GM21619 (cell line): ENCODE measurements around the gene VPS26C.
"Not testable (repeated sequence)": the region's sequence is repeated elsewhere in the genome, so short reads cannot be mapped to it uniquely, and the experiment has no call there.

Experiments
- ATAC-seq: cut with Tn5 transposase; IDR thresholded peaks from one replicate; pipeline ENCODE4 v1.9.1; 2021; ENCODE audit not compliant: unreplicated experiment

VPS26C gene

DNA sequence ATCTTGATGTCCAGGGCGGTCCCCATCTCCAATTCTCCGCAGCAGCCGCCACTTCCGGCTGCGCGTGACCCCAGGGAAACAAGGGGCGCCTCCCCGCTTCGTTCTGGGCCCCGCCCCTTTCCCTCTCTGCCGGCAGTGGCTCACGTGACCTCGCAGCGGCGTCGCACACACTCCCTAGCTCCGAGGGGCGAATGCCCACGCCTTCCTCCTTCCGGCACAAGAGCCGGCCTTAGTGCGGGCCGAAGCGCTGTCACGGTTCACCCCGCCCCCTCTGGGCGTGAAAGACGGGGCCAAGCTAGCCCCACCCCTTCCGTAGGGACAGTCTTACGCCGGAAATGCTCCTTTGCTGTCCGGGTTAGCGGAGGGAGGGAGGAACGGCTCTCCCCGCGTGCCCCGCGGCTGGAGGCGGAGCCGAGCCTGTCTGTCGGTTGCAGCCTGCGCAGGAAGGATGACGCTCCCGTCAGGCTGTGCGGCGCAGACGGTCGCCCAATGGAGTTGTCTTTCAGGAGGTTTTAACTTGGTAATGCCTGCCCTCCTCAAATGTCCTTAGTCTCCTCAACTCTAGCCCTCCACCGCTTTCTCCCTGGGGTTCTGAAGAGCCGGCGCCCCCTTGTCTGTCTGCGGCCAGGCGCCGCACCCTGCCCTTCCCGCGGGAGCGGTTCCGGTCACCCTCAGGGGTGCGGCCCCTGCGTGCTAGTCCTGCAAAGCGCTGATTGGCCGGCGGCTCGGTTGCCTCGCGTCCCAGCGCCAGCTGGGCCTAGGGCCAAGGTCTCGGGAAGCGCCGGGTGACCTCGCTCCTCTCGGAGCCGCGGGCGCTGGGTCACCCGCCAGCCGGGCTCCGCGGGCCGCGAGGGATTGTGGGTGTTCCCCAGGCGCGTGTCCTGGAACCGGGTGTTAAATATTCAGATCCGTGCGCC is at the start of gene VPS26C:
Gene VPS26C (minus strand): TSS at position 66 of the 917 bp plus-strand sequence. CDS start 40 bp downstream, at position 26.
- peak; percentile 88 for ATAC-seq

DNA sequence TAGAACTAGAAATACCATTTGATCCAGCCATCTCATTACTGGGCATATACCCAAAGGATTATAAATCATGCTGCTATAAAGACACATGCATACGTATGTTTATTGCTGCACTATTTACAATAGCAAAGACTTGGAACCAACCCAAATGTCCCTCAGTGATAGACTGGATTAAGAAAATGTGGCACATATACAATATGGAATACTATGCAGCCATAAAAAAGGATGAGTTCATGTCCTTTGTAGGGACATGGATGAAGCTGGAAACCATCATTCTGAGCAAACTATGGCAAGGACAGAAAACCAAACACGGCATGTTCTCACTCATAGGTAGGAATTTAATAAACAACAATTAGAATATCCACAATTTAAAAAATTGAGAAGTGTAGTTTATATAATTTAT is 48.9 kb upstream of the VPS26C start:
- not testable (repeated sequence) for ATAC-seq

DNA sequence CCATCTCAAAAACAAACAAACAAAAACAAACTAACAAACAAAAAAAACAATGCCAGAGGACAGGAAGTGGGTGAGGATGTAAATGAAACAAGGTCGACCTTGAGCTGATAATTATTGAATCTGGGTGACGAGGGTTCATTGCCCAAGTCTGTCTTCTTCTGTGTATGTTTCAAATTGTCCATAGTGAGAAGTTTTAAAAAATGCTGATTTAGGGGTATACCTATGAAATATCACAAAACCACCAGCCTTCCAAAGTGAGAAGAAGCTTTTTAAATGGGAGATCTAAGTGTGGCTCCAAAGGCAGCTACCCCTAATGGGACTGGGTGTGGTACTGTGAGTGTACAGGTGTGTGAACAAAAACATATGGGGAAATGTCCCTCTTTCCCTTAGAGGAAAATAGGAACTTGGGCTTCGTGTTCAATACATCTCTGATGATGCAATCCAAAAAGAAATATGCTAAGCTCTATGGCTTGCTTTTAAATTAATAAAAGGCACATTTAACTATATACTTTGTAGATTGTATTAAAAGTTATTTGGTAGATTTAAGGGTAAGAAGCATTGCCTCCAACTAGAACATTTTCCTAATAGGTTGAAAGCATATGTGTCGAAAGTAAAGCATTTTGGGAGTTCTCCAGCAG is 33.1 kb upstream of the VPS26C start:
- no peak for ATAC-seq

DNA sequence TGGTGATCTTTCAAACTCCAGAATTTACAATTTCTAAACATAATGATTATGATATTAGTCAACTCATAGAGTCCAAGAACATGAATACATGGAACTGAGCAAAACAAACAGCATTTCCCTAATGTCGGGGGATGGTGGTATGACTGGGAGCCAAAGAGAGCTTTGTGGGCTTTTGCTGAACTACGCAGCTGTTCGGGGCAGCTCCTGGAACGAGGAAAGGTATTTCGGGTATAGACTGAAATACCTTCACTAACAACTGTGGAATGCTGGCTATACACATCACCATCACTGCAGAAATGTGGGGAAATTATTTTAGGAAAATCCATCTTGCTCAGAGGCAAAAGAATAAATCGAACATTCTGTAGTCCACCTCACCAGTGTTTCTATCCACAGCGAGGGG is 30.2 kb upstream of the VPS26C start:
- no peak for ATAC-seq

DNA sequence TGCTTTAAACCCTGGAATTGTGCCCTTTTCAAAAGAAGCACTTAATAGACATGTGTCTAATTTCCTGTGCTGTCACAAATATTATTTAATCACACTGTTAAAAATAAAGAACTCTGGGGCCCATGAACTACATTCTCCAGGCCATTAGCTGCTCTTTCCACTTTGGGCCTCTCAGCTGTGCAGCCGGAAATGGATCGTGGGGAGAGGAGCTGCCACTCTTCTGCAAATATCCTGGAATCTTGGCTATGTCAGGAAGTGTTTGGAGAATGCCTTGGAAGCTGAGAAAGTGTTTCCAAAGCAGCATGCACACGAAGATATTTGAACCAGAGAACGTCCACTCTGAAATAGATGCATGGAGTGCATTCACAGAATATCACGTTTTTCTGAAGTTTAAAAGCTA is 27.5 kb upstream of the VPS26C start:
- no peak for ATAC-seq

DNA sequence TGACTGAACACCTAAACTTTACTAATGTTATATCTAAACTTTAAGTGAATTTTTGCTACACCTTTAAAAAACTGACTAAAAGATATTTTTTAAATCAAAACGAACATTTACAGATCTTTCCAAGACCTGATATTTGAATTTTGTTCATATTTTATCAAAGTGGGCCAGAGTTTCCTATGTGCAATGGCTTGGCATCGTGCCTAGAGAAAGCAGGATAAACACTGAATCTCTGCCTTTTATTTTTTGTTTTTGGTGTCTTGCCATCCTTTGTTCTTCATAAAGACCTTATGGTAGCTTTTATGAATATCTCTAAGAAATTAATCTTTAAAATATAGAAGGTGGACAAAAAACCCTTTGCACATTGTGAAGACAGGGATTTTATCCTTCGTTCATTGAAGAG is 25.8 kb upstream of the VPS26C start:
- no peak for ATAC-seq

DNA sequence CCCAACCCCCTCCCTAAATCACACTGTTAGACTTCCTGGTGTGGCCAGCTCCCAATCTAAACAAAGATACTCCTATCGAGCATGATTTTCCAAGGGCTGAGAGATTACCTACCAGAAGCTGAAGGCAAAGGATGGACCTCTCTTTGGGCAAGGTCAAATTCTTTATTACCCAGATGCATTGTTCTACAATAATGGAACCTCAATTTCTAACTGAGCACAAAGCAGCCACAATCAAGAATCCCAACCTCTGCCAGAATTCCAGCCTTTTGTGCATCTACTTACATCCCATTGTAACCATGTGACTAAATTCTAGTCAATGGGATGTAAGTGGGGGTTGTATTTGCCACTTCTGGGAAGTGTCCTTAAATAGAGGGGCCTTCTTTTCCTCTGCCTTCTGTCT is 24.9 kb upstream of the VPS26C start:
- no peak for ATAC-seq

DNA sequence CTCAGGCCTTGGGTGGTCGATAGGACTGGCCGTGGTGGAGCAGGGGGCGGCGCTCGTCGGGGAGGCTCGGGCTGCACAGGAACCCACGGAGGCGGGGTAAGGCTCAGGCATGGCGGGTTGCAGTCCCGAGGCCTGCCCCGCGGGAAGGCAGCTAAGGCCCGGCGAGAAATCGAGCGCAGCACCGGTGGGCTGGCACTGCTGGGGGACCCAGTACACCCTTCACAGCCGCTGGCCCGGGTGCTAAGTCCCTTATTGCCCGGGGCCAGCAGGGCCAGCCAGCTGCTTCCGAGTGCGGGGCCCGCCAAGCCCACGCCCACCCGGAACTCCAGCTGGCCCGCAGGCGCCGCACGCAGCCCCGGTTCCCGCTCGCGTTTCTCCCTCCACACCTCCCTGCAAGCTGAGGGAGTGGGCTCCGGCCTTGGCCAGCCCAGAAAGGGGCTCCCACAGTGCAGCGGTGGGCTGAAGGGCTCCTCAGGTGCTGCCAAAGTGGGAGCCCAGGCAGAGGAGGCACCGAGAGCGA is 16.1 kb upstream of the VPS26C start:
- ATAC-seq: not testable (repeated sequence)

DNA sequence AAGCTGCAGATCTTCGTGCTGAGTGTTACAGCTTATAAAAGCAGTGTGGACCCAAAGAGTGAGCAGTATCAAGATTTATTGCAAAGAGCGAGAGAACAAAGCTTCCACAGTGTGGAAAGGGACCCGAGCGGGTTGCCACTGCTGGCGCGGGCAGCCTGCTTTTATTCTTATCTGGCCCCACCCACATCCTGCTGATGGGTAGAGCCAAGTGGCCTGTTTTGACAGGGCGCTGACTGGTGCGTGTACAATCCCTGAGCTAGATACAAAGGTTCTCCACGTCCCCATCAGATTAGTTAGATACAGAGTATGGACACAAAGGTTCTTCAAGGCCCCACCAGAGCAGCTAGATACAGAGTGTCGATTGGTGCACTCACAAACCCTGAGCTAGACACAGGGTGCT is 15.5 kb upstream of the VPS26C start:
- not testable (repeated sequence) for ATAC-seq

DNA sequence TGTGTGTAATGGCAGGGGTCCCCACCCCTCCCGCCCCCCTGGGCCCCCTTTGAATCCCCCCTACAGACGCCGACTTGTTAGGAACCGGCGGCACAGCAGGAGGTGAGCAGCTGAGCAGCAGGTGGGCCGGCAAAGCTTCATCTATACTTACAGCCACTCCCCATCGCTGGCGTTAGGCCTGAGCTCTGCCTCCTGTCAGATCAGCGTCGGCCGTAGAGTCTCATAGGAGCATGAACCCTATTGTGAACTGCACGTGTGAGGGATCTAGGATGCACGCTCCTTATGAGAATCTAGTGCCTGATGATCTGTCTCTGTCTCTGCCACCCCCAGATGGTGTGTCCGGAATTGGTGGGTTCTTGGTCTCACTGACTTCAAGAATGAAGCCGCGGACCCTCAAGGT is 14.9 kb upstream of the VPS26C start:
- ATAC-seq: no peak

DNA sequence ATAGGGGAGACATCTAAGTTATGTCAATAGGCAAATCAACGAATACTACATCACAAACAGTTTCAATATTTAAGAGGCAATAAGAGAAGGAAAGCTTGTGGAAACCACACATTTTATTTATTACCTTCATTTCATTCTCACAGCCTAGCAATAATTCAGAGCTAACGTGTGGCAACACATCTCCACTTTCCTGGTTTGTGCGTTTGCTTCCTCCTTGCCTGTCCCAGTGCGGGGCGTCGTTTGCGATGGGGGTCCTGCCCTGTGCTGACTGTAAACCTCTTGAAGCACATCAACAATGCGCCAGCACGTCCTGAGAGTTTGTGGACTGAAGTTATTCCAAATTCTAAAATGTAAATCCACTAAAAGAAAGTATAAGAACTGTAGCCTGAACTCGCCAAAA is 14.4 kb upstream of the VPS26C start:
- ATAC-seq: no peak

DNA sequence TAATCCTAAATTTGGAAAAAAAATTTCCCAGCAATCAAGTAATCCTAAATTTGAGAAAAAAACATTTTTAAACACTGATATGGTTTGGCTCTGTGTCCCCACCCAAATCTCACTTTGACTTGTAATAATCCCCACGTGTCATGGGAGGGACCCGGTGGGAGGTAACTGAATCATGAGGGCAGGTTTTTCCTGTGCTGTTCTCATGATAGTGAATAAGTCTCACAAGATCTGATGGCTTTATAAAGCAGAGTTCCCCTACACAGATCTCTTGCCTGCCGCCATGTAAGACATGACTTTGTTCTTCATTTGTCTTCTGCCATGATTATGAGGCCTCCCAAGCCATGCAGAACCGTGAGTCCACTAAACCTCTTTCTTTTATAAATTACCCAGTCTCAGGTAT is 12.1 kb upstream of the VPS26C start:
- not testable (repeated sequence) for ATAC-seq

DNA sequence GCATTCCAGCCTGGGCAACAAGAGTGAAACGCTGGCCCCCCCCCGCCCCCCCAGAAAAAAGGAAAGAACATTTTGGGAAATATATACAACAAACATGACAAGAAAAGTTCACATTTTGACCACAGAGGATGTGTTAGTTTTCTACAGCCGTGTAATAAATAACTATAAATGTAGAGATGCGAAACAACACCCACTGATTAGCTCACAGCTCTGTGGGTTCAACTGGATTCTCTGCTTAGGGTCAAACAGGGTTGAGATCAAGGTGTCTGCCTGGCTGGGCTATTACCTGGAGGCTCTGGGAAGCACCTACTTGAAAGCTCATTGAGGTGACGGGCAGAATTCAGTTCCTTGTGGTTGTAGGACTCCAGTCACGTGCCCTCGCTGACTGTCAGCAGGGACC is 11.1 kb upstream of the VPS26C start:
- no peak for ATAC-seq

DNA sequence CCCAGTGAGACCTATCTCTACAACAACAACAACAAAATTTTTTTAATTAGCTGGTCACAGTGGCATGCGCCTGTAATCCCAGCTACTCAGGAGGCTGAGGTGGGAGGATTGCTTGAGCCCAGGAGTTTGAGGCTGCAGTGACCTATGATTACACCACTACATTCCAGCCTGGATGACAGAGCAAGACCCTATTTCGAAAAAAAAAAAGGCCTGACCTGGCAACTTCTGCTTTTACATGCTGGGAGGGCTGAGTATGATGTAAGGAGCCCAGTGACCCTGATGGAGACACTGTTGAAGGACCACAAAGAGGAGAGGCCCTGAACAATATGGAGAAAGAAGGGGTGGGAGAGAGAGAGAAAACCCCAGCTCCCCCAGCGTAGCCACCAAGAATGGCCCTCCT is 9.2 kb upstream of the VPS26C start:
- no peak for ATAC-seq

DNA sequence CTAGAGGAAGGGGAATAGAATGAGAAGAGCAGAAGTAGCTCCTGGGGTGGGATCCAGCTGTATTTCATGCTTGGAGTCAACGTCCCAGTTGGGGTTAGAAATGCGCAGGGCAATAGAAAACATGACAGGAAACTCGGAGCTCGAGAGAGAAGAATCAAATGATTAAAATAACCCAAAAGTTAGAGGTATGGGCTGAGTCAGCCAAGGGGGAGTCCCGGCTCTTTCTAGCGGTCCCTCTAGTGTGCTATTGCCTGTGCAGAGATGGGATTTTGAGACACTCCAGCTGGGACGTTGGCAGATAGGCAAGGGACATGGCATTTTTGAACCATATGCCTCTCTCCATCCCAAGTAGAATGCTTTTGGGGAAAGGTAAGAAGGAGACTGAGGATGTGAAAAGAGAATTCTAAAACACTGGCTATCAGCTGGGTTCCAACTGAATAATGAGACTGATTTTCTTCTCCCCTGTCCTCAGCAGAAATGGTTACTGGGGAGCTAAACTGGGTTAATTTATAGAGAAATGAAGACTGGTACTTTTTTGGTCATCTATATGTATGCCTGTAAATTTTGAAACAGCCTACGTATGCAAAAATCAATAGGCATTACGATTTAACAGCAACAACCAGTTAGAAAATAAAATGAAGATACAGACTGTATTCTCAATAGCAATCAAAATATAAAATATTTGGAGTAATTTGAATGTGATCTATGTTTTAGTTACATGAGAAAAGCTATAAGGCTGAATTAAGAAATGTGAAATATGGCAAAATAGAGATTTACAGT is 7.0 kb upstream of the VPS26C start:
- peak; percentile 60 for ATAC-seq

DNA sequence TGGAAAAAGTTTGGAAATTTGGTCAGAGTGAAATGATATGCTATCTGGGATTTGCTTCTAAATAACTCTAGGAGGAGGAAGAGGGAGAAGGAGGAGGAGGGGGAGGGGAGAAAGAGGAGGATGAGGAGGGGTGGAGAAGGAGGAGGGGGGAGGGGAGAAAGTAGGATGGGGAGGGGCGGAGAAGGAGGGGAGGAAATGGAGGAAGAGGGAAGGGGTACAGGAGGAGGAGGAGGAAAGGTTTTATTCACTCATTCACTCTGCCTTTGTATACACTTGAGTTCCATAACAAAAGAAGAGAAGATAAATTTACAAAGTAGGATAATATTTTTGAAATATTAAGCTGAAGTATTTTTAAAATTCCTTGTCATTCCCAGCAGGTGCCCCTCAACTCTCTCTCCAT is 6.3 kb upstream of the VPS26C start:
- ATAC-seq: no peak

DNA sequence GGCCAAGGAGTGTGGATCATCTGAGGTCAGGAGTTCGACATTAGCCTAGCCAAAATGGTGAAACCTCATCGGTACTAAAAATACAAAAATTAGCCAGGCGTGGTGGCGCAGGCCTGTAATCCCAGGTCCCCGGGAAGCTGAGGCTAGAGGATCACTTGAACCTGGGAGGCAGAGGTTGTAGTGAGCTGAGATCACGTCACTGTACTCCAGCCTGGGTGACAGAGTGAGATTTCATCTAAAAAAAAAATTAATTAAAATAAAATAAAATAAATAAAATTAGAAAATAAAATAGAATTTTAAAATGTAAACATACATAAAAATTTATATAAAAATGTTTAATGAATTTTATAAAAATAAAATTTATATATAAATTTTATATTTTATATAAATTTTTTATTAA is 5.8 kb upstream of the VPS26C start:
- no peak for ATAC-seq

DNA sequence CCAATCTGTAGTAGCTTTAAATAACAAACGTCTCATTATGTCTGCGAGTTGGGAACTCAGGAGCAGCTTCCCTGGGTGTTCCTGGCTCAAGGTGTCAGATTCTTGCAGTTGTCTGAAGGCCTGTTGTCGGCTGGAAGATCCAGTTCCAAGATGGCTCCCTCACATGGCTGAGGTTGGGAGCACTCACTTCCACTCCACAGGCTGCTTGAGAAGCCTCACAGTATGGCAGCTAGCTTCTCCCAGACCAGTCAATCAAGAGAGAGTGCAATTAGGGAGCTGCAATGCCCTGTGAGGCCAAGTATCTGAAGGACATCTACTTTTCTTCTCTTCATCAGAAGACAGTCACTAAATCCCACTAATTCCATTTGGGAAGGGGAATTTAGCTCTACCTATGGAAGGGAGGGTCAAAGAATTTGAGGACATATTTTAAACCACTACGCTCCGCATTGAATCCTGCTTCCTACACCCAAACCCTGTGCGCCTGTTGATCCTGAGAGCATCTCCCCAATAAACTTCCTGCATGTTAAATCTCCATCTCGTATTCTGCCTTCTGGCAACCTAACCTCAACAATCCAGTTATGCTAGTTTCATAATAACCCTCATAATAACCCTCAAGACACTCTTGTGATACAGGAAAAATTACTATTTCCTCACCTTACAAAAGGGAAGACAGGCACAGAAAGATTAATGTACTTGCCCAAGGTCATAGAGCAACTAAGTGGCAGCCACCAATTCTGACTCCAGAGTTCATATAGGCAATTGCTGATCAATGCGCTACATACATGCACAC is 3.6 kb upstream of the VPS26C start:
- ATAC-seq: no peak

DNA sequence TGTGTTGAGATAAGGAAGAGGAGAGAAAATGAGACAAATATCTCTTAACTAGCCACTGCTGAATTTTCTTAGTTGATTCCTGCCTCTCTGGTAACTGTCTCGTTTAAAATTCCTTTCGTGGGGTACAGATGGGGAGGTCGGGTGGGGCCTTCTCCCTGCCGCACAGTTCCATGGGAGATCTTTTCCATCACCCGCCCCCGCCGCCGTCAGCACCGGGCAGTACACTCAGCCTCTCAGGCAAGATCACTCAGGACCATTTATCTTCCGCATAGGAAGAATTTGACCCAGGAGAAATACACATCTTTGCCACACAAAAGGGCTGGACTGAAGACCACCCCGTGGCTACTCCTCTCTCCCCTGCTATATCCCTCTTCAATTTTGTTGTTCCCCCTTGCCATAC is 2.3 kb upstream of the VPS26C start:
- ATAC-seq: no peak

DNA sequence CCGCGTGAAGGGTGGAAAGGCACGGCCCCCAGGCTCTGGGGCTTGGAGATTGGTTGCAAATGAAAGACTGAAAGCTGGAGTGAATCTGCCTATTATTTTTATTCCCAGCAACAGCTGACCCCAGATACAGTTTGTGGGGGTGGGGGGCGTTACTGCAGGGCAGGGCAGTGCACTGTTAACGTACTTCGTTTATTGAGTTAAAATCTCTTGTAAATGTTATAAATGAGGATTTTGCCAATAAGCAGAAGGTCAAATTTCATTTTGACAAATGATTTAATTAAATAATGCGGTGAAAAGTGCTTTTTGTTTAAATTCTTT is 1.0 kb upstream of the VPS26C start:
- ATAC-seq: no peak
